CD4-positive, alpha-beta T cell treated with Interferon gamma for 1 hour (primary cell): ENCODE data around the gene ZAR1L.

ENCODE experiments used
- DNase-seq: peaks from one replicate; pipeline ENCODE4 v3.0.0-alpha.2; 2020

Gene ZAR1L

GRCh38 chr13:32254416-32254815 is 60.7 kb downstream of the ZAR1L start:
- no peak for DNase-seq

- DNase-seq = no peak
These were observed 61.2 kb downstream of the ZAR1L start for GRCh38 chr13:32253911-32254399.
